Activated CD4-positive, CD25-positive, alpha-beta regulatory T cell treated with anti-CD3 and anti-CD28 coated beads, Interleukin-2, amount 50 U/mL, for 72 hours (primary cell): ENCODE results near the gene ACKR3.

ENCODE experiments used
- DNase-seq: peaks from one replicate; pipeline ENCODE4 v3.0.0; 2021

ACKR3 gene

GRCh38 chr2:236570081-236570868, 650 bp downstream of the ACKR3 start:
- no peak for DNase-seq

GRCh38 chr2:236571145-236571544, 1.5 kb downstream of the ACKR3 start:
- DNase-seq, result no peak

GRCh38 chr2:236572482-236572881, 2.9 kb downstream of the ACKR3 start:
- DNase-seq, result no peak

GRCh38 chr2:236573066-236573929, 3.7 kb downstream of the ACKR3 start:
- DNase-seq, result no peak

GRCh38 chr2:236574000-236574399, 4.4 kb downstream of the ACKR3 start:
- DNase-seq, result no peak

- no peak for DNase-seq
These were observed 5.0 kb downstream of the ACKR3 start for GRCh38 chr2:236574424-236575145.

GRCh38 chr2:236575510-236575909, 5.9 kb downstream of the ACKR3 start:
- DNase-seq, result no peak

GRCh38 chr2:236576087-236576486, 6.5 kb downstream of the ACKR3 start:
- DNase-seq, result no peak

GRCh38 chr2:236576953-236577352, 7.3 kb downstream of the ACKR3 start:
- DNase-seq, result no peak

- DNase-seq, result no peak
These were observed 8.1 kb downstream of the ACKR3 start for GRCh38 chr2:236577481-236578410.

- DNase-seq, result no peak
These were observed 8.8 kb downstream of the ACKR3 start for GRCh38 chr2:236578411-236578846.

- DNase-seq, result no peak
These were observed 9.6 kb downstream of the ACKR3 start for GRCh38 chr2:236579048-236579745.

- no peak for DNase-seq
These were observed 10.2 kb downstream of the ACKR3 start for GRCh38 chr2:236579746-236580315.

- no peak for DNase-seq
These were observed 11.2 kb downstream of the ACKR3 start for GRCh38 chr2:236580746-236581355.

GRCh38 chr2:236581546-236581945, 11.9 kb downstream of the ACKR3 start:
- no peak for DNase-seq

- DNase-seq, result no peak
These were observed 13.3 kb downstream of the ACKR3 start for GRCh38 chr2:236582968-236583367.

- no peak for DNase-seq
These were observed 14.1 kb downstream of the ACKR3 start for GRCh38 chr2:236583621-236584203.

GRCh38 chr2:236584521-236585384, 15.1 kb downstream of the ACKR3 start:
- DNase-seq, result no peak

GRCh38 chr2:236585966-236586365, 16.3 kb downstream of the ACKR3 start:
- DNase-seq, result no peak
